Cardiac muscle cell (in vitro differentiated cells and primary cell): ENCODE results near the gene TMEM164. TPM values are rescaled to one million over a fixed set of nuclear protein-coding genes. Genes with fewer than 3 reads are reported as not detected.

Source experiments
- DNase-seq, 2 donors: peaks; one replicate each; pipeline versions ENCODE4 v3.0.0 to v3.0.0-alpha.2; 2010 to 2017; ENCODE audit warnings: low read depth in 1 of 2, low spot score in 1 of 2
- H3K27ac ChIP-seq: fragments of 200-600 bp; sonication (generic); 2 replicates; pipeline ENCODE4 v1.5.1; 2016
- H3K27me3 ChIP-seq: fragments of 200-600 bp; sonication (generic); 2 replicates; pipeline ENCODE4 v1.6.0; 2016; ENCODE audit warnings: control low read depth
- H3K36me3 ChIP-seq: fragments of 200-600 bp; sonication (generic); 2 replicates; pipeline ENCODE4 v1.5.1; 2016; ENCODE audit warnings: control low read depth
- H3K4me1 ChIP-seq: fragments of 200-600 bp; sonication (generic); 2 replicates; pipeline ENCODE4 v1.8.1; 2017; ENCODE audit warnings: low read depth, mild to moderate bottlenecking, mixed run types
- H3K4me3 ChIP-seq: fragments of 200-600 bp; sonication (generic); 2 replicates; pipeline ENCODE4 v1.5.1; 2016; ENCODE audit warnings: mild to moderate bottlenecking
- H3K9me3 ChIP-seq: fragments of 200-600 bp; sonication (generic); 2 replicates; pipeline ENCODE4 v1.5.1; 2017; ENCODE audit warnings: low read depth, mild to moderate bottlenecking, control low read depth
- CTCF ChIP-seq: IDR thresholded peaks from 2 replicates; pipeline ENCODE4 v1.5.1; 2012; ENCODE audit warnings: low read depth, mild to moderate bottlenecking, low read length
- polyA plus RNA-seq: library from polyadenylated mRNA; unstranded; fragments of >200 nt; fragmentation: Nextera tagmentation; extraction: Ambion mirVana; gene quantifications from 2 replicates; pipeline ENCODE4 v1.2.1, GENCODE V29; 2016
- total RNA-seq: library from RNA; depleted of rRNA; stranded (reverse); fragments of >200 nt; gene quantifications from 2 replicates; pipeline ENCODE4 v1.2.3, GENCODE V29; 2016

Gene TMEM164
- total and polyA plus RNA-seq, 2 experiments from 2014 or later = 6.8 to 70.3 TPM

DNA sequence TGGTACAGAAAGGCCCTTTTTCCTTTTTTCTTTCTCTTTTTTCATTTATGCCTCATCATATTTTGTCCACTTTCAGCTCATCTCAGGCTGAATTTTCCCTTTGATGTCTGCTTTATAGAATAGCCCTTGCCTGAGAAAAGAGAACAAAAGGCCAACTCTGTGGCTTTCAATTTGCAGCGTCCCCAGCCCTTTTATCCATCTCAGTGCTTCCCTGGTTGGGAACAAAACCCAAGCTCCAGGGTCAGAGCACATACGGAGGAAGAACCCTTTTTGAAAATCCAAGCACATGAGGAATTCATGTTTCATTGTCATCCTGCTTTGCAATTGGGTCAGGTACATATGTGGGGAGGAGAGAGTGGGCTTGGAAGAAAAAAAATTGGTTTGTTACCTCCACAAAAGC is 47.5 kb downstream of the TMEM164 start:
- DNase-seq = no peak
- no peak overlapping the region for H3K27ac ChIP-seq
- no peak overlapping the region for H3K4me3 ChIP-seq
- no peak for TF ChIP-seq CTCF
- no peaks in the 10 kb centered on the region for H3K9me3 ChIP-seq
- no peaks in the 10 kb centered on the region for H3K36me3 ChIP-seq
- no peaks in the 10 kb centered on the region for H3K27me3 ChIP-seq
- H3K4me1 ChIP-seq = peaks cover 14% of the 10 kb centered on the region

GRCh38 chrX:110050901-110051300 is 48.0 kb downstream of the TMEM164 start:
- no peak for DNase-seq
- Histone ChIP-seq H3K4me1 (peaks cover 9% of the 10 kb centered on the region), H3K4me3 (no peak overlapping the region), H3K27ac (no peak overlapping the region), H3K9me3 (no peaks in the 10 kb centered on the region), H3K27me3 (no peaks in the 10 kb centered on the region), H3K36me3 (no peaks in the 10 kb centered on the region)
- no peak for TF ChIP-seq CTCF

DNA sequence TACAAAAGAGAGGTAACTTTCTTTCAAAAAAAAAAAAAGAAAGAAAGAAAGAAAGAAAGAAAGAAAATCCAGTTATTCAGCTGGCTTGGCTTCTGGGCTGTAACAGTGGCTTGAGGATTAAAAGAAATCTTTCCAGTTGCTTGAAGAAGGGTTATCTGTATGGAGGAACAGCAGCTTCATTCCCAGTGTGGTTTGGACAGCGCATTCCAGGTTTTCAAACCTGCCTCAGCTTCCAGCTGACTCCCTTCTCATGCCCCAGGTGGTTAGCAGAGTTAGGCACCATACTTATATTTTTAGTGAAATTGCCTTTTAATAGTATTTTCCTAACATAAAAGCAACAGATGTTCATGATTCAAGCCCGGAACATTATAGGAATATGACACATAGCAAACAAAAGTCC is 48.6 kb downstream of the TMEM164 start:
- H3K4me1 ChIP-seq = peaks cover 3% of the 10 kb centered on the region
- DNase-seq = no peak
- no peak overlapping the region for H3K4me3 ChIP-seq
- no peaks in the 10 kb centered on the region for H3K27me3 ChIP-seq
- no peak for TF ChIP-seq CTCF
- no peaks in the 10 kb centered on the region for H3K9me3 ChIP-seq
- no peak overlapping the region for H3K27ac ChIP-seq
- H3K36me3 ChIP-seq = no peaks in the 10 kb centered on the region

GRCh38 chrX:110052303-110052702 is 49.4 kb downstream of the TMEM164 start:
- DNase-seq = no peak
- no peaks in the 10 kb centered on the region for H3K36me3 ChIP-seq
- no peak overlapping the region for H3K27ac ChIP-seq
- no peak overlapping the region for H3K4me3 ChIP-seq
- TF ChIP-seq CTCF = no peak
- H3K9me3 ChIP-seq = no peaks in the 10 kb centered on the region
- H3K27me3 ChIP-seq = no peaks in the 10 kb centered on the region
- H3K4me1 ChIP-seq = no peaks in the 10 kb centered on the region

DNA sequence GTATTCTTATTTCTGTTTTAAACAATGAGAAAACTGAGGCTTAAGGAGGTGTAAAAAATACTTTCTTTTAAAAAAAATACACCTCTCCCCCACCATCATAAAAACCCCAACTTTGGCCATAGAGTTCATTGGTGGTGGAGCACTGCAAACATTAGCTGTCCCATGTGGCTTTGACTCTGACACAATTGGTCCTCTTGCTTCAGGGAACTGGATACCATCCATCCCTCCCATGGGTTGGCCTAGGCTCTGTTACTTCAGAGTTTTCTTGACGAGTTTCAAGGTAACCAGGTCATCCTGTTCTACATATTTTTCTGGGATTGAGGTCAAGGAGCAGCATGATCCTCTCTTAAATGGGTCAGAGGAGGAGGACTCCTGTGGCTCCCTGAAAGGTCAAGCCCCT is 50.5 kb downstream of the TMEM164 start:
- Histone ChIP-seq H3K36me3 (no peaks in the 10 kb centered on the region), H3K27ac (no peak overlapping the region), H3K4me1 (no peaks in the 10 kb centered on the region), H3K27me3 (no peaks in the 10 kb centered on the region), H3K9me3 (no peaks in the 10 kb centered on the region), H3K4me3 (no peak overlapping the region)
- DNase-seq = no peak
- TF ChIP-seq CTCF = no peak

GRCh38 chrX:110055616-110056015 is 52.7 kb downstream of the TMEM164 start:
- Histone ChIP-seq H3K4me1 (peaks cover 8% of the 10 kb centered on the region), H3K9me3 (no peaks in the 10 kb centered on the region), H3K27me3 (no peaks in the 10 kb centered on the region), H3K4me3 (no peak overlapping the region), H3K36me3 (no peaks in the 10 kb centered on the region), H3K27ac (no peak overlapping the region)
- no peak for DNase-seq
- TF ChIP-seq CTCF = no peak
